Stimulated activated CD4-positive, alpha-beta T cell treated with anti-CD3 and anti-CD28 coated beads, Interleukin-1b, Interleukin-23, amount 100 ng/mL, for 4 hours (primary cell): Measurements from ENCODE around the gene IGLL5.

Experiments
- DNase-seq, 2 donors: peaks; one replicate each; pipeline ENCODE4 v3.0.0-alpha.2; 2020; ENCODE audit warnings: low read depth in 2 of 2

The IGLL5 gene

GRCh38 chr22:22887621-22888503, at the start of gene IGLL5:
Gene IGLL5, plus strand, starts transcription at chr22:22887816. Its CDS starts 238 bp downstream, at chr22:22888054.
- DNase-seq: no peak

DNA sequence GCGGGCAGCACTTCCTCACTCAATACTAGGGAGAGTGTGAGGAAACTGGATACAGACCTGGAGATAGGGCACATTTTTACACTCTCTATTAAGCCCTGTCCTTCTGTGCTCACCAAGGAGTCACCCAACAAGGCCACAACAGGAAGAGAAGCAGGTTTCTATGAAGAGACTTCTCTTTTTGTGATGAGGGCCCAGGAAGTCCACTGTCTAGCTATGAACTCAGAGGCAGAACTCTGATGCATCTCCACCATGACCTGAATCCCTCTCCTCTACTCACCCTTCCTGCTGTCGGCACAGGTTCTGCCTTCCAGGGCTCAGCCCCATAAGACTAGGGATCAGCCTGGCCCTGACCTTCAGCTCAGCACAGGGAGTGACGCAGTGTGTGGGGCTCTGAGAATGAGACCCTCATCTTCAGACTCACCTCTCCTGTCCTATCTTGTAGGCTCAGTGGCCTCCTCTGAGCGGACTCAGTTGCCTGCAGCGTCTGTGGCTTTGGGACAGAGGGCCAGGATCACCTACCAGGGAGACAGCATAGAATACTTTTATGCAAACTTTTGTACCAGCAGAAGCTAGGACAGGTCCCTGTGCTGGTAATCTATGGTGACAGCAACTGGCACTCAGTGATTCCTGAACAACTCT, 49.3 kb upstream of the IGLL5 start:
- no peak for DNase-seq

GRCh38 chr22:22839570-22840314, 47.9 kb upstream of the IGLL5 start:
- DNase-seq: no peak

GRCh38 chr22:22840780-22841179, 46.8 kb upstream of the IGLL5 start:
- no peak for DNase-seq

DNA sequence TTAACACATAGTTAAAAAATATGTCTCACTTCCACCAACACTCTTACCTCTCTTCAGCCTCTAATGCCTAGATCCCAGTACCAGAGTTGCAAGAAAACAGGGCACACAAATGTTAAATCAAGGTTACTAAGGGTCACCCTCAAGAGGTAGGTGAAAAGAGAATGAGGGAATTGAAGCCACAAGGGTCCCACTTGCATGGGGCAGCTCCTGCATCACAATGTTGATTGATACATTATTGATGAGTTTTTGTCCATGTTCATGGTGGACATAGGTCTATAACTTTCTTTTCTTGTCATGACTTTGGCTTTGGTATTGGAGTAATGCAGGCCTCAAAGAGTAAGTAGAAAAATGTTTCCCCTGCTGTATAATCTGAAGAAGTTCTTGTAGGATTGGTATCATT, 46.0 kb upstream of the IGLL5 start:
- DNase-seq: no peak

DNA sequence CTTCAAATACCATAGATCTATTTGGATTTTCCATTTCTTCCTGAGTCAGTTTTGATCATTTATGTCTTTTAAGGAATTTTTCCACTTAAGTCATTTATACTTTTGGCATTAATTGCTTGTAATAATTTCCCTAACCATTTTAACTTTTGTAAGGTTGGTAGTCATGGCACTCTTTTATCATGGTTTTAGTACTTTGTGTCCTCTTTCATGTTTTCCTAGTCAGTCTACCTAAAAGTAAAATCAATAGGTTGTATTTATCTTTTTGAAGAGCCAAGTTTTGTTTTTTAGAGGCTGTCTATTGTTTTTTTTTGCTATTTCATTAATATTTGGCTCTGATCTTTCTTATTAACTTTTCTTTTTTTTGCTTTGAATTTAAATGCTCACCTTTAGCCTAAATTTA, 45.5 kb upstream of the IGLL5 start:
- DNase-seq: no peak

DNA sequence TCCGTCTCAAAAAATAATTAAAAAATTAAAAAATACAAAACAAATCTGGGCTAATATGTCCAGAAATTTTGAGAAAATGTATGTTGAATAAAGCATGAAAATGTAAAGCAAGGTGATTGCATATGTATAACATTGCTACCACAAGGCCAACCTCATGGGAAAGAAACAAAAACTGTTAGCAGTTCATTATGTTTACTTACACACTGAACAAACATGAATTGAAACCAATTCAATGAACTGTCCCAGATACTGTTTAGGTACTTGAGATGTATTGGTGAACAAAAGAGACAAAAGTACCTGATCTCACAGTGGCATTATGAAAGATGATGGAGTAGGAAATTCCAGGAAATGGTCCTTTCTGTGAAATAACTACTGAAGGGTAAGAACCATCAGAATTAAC, 43.8 kb upstream of the IGLL5 start:
- DNase-seq: no peak

- no peak for DNase-seq
Observed at GRCh38 chr22:22847241-22847640, 40.4 kb upstream of the IGLL5 start.

DNA sequence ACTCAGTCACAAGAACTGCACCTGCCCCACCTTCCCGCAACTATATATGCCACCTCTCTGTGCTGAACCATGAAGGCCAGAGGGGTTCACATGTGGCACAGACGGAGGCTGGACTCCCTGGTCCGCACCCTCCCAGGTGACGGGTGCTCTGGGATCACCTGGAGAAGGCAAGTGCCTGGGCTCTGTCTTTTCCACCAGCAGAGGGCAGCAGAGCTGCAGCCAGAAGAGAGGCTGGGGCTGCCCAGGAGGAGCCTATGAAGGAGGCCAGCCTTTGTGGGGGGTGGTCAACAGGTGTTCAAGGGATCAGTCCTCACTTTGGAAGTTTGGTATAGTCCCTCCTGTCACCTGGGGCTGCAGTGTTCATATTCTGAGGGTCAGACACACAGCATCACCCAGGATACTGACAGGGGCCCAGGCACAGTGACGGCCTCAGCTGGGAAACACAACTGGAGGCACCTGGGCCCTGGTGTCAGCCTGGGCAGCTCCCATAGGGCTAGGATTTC, 39.2 kb upstream of the IGLL5 start:
- DNase-seq: peak; percentile 59 to 63

DNA sequence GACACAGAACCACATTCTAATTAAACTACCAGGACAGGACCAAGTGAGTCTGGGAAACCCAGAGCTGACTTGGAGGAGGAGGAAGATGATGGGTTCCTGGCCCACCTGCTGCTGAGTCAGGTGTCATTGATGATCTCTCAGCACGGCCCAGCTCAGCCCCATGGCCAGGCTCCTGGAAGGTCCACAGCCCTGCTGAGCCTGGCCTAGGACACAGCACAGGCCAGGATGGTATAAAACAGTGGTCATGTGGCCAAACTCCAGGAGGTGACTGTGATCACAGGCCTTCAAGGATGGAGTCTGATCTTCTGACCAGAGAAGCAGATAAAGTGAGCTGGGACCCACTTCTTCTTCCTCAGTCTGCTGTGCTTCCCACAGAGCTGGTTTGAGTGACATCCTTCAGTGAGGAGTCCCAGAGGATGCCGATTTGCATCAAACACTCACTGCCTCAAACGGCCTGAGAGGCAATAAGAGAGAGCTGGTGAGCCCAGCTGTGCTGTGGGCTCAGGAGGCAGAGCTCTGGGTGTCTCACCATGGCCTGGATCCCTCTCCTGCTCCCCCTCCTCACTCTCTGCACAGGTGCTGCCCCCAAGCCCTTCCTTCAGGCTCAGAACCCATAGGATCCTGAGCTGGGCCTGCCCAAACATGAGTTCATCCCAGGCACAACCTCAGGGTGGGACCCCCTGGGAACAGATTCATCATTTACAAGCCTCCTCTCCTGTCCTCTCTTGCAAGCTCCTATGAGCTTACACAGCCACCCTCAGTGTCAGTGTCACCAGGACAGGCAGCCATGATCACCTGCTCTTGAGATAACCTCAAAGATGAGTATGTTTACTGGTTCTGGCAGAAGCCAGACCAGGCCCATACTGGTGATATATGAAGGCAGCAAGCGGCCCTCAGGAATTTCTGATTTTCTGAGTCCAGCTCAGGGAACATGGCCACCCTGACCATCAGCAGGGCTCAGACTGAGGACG, 37.7 kb upstream of the IGLL5 start:
- DNase-seq: no peak

GRCh38 chr22:22851969-22852368, 35.6 kb upstream of the IGLL5 start:
- DNase-seq: no peak

- DNase-seq: no peak
Observed at GRCh38 chr22:22853713-22854112, 33.9 kb upstream of the IGLL5 start.

DNA sequence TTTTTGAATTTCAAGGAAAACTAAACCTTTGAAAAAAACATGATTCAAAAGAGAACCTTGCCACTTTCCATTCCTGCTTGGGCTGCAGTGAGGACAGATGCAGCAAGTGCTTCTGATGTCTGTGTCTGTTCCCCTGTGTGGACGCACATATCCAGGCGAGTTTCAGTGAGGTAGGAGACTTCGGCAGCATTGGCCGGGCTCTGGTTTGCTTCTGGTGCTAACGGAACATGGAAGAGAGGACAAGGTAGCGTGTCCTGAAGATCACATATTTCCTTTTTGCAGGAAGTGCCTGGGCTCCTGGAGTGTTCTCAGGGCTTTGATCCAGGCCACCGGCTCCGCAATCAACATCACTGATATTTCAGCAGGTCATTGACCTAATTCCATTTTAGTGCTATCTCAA, 33.1 kb upstream of the IGLL5 start:
- DNase-seq: no peak

GRCh38 chr22:22855085-22855484, 32.5 kb upstream of the IGLL5 start:
- DNase-seq: no peak

- DNase-seq: peak in 1 of 2 donors; percentile 19
Observed at GRCh38 chr22:22855617-22856308, 31.9 kb upstream of the IGLL5 start.

- DNase-seq: no peak
Observed at GRCh38 chr22:22856364-22856763, 31.3 kb upstream of the IGLL5 start.

DNA sequence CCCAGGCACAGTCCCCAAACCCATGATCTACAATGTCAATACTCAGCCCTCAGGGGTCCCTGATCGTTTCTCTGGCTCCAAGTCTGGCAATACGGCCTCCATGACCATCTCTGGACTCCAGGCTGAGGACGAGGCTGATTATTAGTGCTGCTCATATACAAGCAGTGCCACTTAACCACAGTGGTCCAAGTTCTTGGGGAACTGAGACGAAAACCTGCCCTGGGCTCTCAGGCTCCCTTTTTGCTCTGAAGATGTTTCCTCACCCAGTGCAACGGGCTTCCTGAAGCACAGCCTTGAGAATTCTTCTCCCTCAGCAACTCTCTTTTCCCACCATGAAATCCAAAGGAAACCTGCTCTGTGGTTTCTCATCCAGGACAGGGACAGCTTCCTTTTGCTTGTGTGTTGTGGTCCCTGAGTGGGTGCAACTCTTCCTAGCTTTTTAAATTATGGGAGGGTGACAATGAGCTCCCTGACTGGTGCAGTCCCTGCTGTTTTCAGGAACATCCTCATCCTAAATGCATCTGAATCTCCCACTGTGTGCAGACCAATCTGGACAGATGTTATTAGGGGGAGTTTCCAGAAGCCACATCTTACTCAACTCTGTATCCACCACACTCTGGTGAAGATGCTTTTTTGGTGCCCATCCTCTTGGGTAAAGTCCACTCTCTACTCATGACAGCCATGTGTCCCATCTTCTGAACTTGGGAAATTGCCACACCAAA, 30.6 kb upstream of the IGLL5 start:
- no peak for DNase-seq

GRCh38 chr22:22857607-22858558, 29.7 kb upstream of the IGLL5 start:
- no peak for DNase-seq

DNA sequence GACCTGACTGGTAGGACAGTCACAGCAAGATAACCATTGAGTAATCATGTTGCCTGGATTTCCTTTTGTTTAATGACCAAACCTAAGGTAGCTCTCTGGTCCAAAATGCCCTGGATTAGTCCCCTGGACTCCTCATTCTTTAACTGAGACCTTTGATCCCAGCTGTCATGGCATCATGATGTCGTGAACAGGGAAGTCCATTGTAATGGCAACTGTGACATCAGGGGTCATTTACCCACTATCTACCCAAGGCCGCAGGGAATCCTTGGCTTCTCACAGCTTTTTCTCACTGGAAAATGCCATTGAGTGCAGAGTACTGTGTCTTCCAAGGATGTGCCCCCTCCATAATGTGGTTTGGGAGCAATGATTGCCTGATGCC, 29.1 kb upstream of the IGLL5 start:
- no peak for DNase-seq
